GM12864 (cell line): ENCODE data around the gene NACAD.

ENCODE experiments used
- DNase-seq: peaks from one replicate; pipeline ENCODE4 v3.0.0-alpha.2; 2011; ENCODE audit warnings: low read depth
- H3K4me3 ChIP-seq: 2 replicates; pipeline ENCODE4 v1.5.1; 2011; ENCODE audit warnings: mild to moderate bottlenecking, low read depth, low read length, control low read depth
- CTCF ChIP-seq: IDR thresholded peaks from 2 replicates; pipeline ENCODE4 v1.5.1; 2011; ENCODE audit warnings: low read depth, mild to moderate bottlenecking, moderate library complexity, low read length, control low read depth, inconsistent platforms; ENCODE audit errors: missing control alignments

The NACAD gene

GRCh38 chr7:45088821-45089340 lies at the start of gene NACAD:
TSS of gene NACAD (minus strand) at chr7:45088969. CDS start at chr7:45088894, 75 bp downstream.
- H3K4me3 ChIP-seq: no peak within 1 kb of the TSS

GRCh38 chr7:45136106-45137060 lies 47.6 kb upstream of the NACAD start:
- TF ChIP-seq CTCF: peak; percentile 86
- peak; percentile 58 for DNase-seq

More at GRCh38 chr7:45088821-45089340, at the start of gene NACAD:
- no peak for TF ChIP-seq CTCF
- DNase-seq: no peak

GRCh38 chr7:45133877-45134276 lies 45.1 kb upstream of the NACAD start:
- TF ChIP-seq CTCF: no peak
- H3K4me3 ChIP-seq: no peak overlapping the region
- no peak for DNase-seq

More at GRCh38 chr7:45136106-45137060, 47.6 kb upstream of the NACAD start:
- no peak overlapping the region for H3K4me3 ChIP-seq

- TF ChIP-seq CTCF: no peak
- H3K4me3 ChIP-seq: no peak overlapping the region
- DNase-seq: no peak
Measured at GRCh38 chr7:45133352-45133751, 44.6 kb upstream of the NACAD start.

- no peak overlapping the region for H3K4me3 ChIP-seq
- DNase-seq: no peak
- TF ChIP-seq CTCF: no peak
Measured at GRCh38 chr7:45132708-45133320, 44.0 kb upstream of the NACAD start.

- H3K4me3 ChIP-seq: no peak overlapping the region
- no peak for DNase-seq
- TF ChIP-seq CTCF: no peak
Measured at GRCh38 chr7:45131891-45132290, 43.1 kb upstream of the NACAD start.
